Measurements from ENCODE around the gene BRIP1.

- TF ChIP-seq CTCF (IDR thresholded peaks at IDR 0.05) (no peak), POLR2A (IDR thresholded peaks at IDR 0.05) (no peak)
Measured at GRCh38 chr17:61694095-61694494, 169.2 kb downstream of the BRIP1 start.

Data from prostate gland (tissue), 2 donors.